Measurements from ENCODE around the gene NKAIN2. TPM values are rescaled to one million over a fixed set of nuclear protein-coding genes. Genes with fewer than 3 reads are reported as not detected.

Gene NKAIN2
- total and polyA plus RNA-seq, 8 donors: 0.02 to 0.09 TPM; not detected in 6

DNA sequence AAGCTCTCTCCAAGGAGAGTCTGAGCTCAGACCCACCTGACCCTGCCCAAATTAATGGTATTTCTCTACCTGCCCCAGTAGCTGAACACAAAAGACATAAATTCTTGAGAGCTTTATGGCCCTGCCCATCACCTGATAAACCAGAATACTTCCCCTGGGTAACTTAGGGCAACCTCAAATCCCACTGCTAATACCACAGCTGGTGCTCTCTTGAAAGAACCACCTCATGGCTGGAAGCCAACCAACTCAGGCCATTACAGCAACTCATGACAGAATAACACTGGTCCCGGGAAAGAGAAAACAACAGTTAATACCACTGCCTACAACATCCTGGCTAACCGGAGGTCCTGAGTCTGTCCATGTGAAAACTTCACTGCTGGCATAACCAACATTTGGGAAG is 328.6 kb downstream of the NKAIN2 start:
- no peaks in the 10 kb centered on the region for H3K4me1 ChIP-seq
- no peaks in the 10 kb centered on the region for H3K36me3 ChIP-seq
- H3K9me3 ChIP-seq: no peaks in the 10 kb centered on the region
- no peaks in the 10 kb centered on the region for H3K27me3 ChIP-seq
- TF ChIP-seq, protein P1, sequence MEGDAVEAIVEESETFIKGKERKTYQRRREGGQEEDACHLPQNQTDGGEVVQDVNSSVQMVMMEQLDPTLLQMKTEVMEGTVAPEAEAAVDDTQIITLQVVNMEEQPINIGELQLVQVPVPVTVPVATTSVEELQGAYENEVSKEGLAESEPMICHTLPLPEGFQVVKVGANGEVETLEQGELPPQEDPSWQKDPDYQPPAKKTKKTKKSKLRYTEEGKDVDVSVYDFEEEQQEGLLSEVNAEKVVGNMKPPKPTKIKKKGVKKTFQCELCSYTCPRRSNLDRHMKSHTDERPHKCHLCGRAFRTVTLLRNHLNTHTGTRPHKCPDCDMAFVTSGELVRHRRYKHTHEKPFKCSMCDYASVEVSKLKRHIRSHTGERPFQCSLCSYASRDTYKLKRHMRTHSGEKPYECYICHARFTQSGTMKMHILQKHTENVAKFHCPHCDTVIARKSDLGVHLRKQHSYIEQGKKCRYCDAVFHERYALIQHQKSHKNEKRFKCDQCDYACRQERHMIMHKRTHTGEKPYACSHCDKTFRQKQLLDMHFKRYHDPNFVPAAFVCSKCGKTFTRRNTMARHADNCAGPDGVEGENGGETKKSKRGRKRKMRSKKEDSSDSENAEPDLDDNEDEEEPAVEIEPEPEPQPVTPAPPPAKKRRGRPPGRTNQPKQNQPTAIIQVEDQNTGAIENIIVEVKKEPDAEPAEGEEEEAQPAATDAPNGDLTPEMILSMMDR (IDR thresholded peaks at IDR 0.05): no peak
- H3K4me3 ChIP-seq: no peak overlapping the region
- intact Hi-C loops (cut with DNase I): no loop called here
- FAIRE-seq: no peak
- WGBS, 2 donors: 85 to 91% methylated on average over 2 of the region's 2 CpGs
- no peak for ATAC-seq
- DNase-seq: no peak
- H3K27ac ChIP-seq: no peak overlapping the region

DNA sequence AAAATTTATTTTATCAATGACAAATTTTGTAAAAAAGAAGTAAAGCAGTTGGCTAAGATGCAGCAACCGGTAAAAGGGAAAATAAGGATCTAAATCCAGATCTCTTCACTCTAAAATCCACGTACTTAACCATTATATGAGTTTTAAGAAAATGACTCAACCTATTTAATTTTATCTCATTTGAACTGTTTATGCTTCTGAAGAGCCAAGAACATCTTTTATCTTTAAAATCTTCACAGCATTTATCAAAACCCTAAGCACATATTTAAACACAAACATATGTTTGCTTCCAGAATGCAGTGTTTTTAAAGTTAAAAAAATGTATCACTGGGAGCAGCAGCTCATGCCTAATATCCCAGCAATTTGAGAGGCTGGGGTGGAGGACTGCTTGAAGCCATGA is 339.2 kb downstream of the NKAIN2 start:
- TF ChIP-seq, protein P1 (IDR thresholded peaks at IDR 0.05): no peak
- no peak for ATAC-seq
- intact Hi-C loops (cut with DNase I): no loop called here
- Histone ChIP-seq H3K27ac (no peak overlapping the region), H3K36me3 (no peaks in the 10 kb centered on the region), H3K4me3 (no peak overlapping the region), H3K4me1 (no peaks in the 10 kb centered on the region), H3K9me3 (no peaks in the 10 kb centered on the region), H3K27me3 (no peaks in the 10 kb centered on the region)
- 63 to 71% methylated on average over 2 of the region's 2 CpGs for WGBS, 2 donors
- no peak for FAIRE-seq
- DNase-seq: no peak

DNA sequence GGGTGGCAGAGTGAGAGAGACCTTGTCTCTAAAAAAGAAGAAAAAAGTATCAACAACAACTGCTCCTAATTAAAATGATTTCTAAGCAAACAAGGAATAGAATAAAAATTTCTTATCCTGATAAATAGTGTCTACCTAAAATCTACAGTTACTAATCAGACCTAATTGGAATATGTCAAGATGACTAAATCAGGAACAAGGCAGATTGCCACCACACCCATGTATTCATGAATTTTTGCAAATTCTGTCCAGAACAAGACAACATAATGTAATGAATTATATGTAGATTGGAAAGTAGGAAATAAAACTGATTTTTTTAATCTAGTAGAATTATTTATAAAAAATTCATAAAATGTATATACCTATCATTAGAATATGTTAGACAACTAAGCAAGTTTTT is 339.8 kb downstream of the NKAIN2 start:
- TF ChIP-seq, protein P1 (IDR thresholded peaks at IDR 0.05): no peak
- intact Hi-C loops (cut with DNase I): no loop called here
- Histone ChIP-seq H3K4me3 (no peak overlapping the region), H3K9me3 (no peaks in the 10 kb centered on the region), H3K27me3 (no peaks in the 10 kb centered on the region), H3K36me3 (no peaks in the 10 kb centered on the region), H3K27ac (no peak overlapping the region), H3K4me1 (no peaks in the 10 kb centered on the region)
- no peak for FAIRE-seq
- ATAC-seq: no peak
- DNase-seq: no peak

DNA sequence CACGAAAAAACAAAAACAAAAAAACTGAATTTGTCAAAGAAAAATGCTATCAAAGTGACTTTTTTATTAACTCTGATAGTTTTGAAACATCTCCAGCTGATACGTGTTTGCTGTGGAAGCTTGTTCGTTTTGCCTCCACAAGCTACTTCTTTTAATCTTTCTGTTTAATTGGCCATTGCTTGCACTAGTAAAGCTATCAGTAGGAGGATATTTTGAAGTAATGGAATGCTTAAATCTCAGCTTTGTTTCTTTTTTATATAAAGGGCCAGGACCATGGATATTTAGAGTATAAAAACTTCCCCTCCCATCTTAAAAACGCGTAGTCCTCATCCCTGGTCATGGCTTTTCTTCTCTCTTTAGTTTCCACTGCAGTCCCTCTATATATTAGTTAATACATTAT is 344.0 kb downstream of the NKAIN2 start:
- Histone ChIP-seq H3K4me1 (no peaks in the 10 kb centered on the region), H3K4me3 (no peak overlapping the region), H3K36me3 (no peaks in the 10 kb centered on the region), H3K9me3 (no peaks in the 10 kb centered on the region), H3K27ac (no peak overlapping the region), H3K27me3 (no peaks in the 10 kb centered on the region)
- no peak for DNase-seq
- ATAC-seq: no peak
- 17 to 39% methylated on average over 5 of the region's 5 CpGs for WGBS, 2 donors
- TF ChIP-seq, protein P1 (IDR thresholded peaks at IDR 0.05): no peak
- intact Hi-C loops (cut with DNase I): no loop called here
- no peak for FAIRE-seq

DNA sequence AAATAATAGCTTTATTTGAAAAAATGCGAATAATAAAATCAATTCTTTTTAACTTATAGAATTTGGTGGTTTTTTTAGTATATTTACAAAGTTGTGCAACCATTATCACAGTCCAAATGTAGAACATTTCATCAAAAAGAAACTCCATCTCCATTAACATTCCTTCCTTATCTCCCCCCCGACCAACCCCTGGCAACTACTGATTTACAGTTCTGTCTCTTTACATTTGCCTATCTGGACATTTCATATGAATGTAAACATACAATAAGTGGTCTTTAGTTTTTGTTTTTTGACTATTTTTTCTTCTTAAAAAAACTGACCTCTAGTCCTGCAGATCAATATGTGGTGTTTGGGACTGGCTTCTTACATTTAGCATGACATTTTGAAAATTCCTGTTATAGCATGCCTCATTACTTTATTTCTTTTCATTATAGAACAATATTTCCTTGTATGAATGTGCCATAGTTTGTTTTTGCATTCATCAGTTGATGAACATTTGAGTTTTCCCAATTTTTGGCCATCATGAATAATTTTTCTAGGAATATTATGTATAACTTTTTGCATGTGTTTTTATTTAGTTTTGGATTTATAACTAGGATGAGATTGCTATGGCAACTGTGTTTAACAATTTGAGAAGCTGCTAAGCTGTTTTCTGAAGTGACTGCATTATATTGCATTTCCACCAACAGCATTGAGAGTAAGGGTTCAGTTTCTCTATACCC is 344.7 kb downstream of the NKAIN2 start:
- H3K4me1 ChIP-seq: no peaks in the 10 kb centered on the region
- DNase-seq (no peak), ATAC-seq (no peak), FAIRE-seq (no peak)
- intact Hi-C loops (cut with DNase I): no loop called here
- TF ChIP-seq, protein P1 (IDR thresholded peaks at IDR 0.05): no peak
- H3K9me3 ChIP-seq: no peaks in the 10 kb centered on the region
- H3K4me3 ChIP-seq: no peak overlapping the region
- 10 to 12% methylated on average over 2 of the region's 2 CpGs for WGBS, 2 donors
- H3K27ac ChIP-seq: no peak overlapping the region
- no peaks in the 10 kb centered on the region for H3K36me3 ChIP-seq
- peaks cover 0 to 4% (median 0%) of the 10 kb centered on the region in 4 donors for H3K27me3 ChIP-seq
